GM21526 (cell line): ENCODE measurements around the gene GGT5.
"Not testable (repeated sequence)": the region's sequence is repeated elsewhere in the genome, so short reads cannot be mapped to it uniquely, and the experiment has no call there.

Source experiments
- ATAC-seq: cut with Tn5 transposase; IDR thresholded peaks from one replicate; pipeline ENCODE4 v1.9.1; 2021; ENCODE audit warnings: moderate library complexity; ENCODE audit not compliant: unreplicated experiment, low FRiP score

GGT5 gene

GRCh38 chr22:24245030-24245431 lies at the start of gene GGT5:
Gene GGT5, minus strand, starts transcription at chr22:24245082. Its CDS starts 357 bp downstream, at chr22:24244725.
- not testable (repeated sequence) for ATAC-seq

GRCh38 chr22:24292202-24292830 lies 47.4 kb upstream of the GGT5 start:
- ATAC-seq = not testable (repeated sequence)

- ATAC-seq = no peak
Observed at GRCh38 chr22:24291515-24292201, 46.8 kb upstream of the GGT5 start.

- ATAC-seq = no peak
Observed at GRCh38 chr22:24290459-24290858, 45.6 kb upstream of the GGT5 start.

- no peak for ATAC-seq
Observed at GRCh38 chr22:24289741-24290163, 44.9 kb upstream of the GGT5 start.

GRCh38 chr22:24289114-24289513 lies 44.2 kb upstream of the GGT5 start:
- ATAC-seq = no peak

GRCh38 chr22:24287801-24288200 lies 42.9 kb upstream of the GGT5 start:
- ATAC-seq = not testable (repeated sequence)

- ATAC-seq = not testable (repeated sequence)
Observed at GRCh38 chr22:24287212-24287611, 42.3 kb upstream of the GGT5 start.

GRCh38 chr22:24285245-24285644 lies 40.4 kb upstream of the GGT5 start:
- no peak for ATAC-seq

- no peak for ATAC-seq
Observed at GRCh38 chr22:24284747-24285203, 39.9 kb upstream of the GGT5 start.

GRCh38 chr22:24282401-24282800 lies 37.5 kb upstream of the GGT5 start:
- ATAC-seq = no peak

GRCh38 chr22:24280363-24280762 lies 35.5 kb upstream of the GGT5 start:
- not testable (repeated sequence) for ATAC-seq

GRCh38 chr22:24274696-24275405 lies 30.0 kb upstream of the GGT5 start:
- ATAC-seq = not testable (repeated sequence)

GRCh38 chr22:24273906-24274305 lies 29.0 kb upstream of the GGT5 start:
- ATAC-seq = not testable (repeated sequence)

GRCh38 chr22:24273031-24273430 lies 28.1 kb upstream of the GGT5 start:
- not testable (repeated sequence) for ATAC-seq

- ATAC-seq = peak; percentile 3
Observed at GRCh38 chr22:24271386-24271854, 26.5 kb upstream of the GGT5 start.

GRCh38 chr22:24270556-24271385 lies 25.9 kb upstream of the GGT5 start, which contains the start of gene SPECC1L:
Gene SPECC1L, plus strand, starts transcription at chr22:24270831. Its CDS starts 31,401 bp downstream, at chr22:24302232.
- ATAC-seq = peak; percentile 80

GRCh38 chr22:24266495-24266894 lies 21.6 kb upstream of the GGT5 start:
- ATAC-seq = not testable (repeated sequence)

- ATAC-seq = no peak
Observed at GRCh38 chr22:24265734-24266133, 20.9 kb upstream of the GGT5 start.

- not testable (repeated sequence) for ATAC-seq
Observed at GRCh38 chr22:24264329-24264896, 19.5 kb upstream of the GGT5 start.
